ENCODE results near the gene ADGRB2. TPM values are rescaled to one million over a fixed set of nuclear protein-coding genes. Genes with fewer than 3 reads are reported as not detected.

Gene ADGRB2
- total RNA-seq, 2 donors from 2014 or later: 14.4 to 19.1 TPM

- peak overlapping the region; percentile 76 to 83 for H3K27ac ChIP-seq
- no peaks in the 10 kb centered on the region for H3K27me3 ChIP-seq
- peak overlapping the region; percentile 42 to 53 for H3K4me3 ChIP-seq
- TF ChIP-seq CTCF (IDR thresholded peaks at IDR 0.05): no peak
- peak; percentile 73 for DNase-seq (ENCODE audit: low spot score)
- H3K4me1 ChIP-seq: peaks cover 0 to 64% of the 10 kb centered on the region in 2 donors
- no peaks in the 10 kb centered on the region for H3K36me3 ChIP-seq
- H3K9me3 ChIP-seq: no peaks in the 10 kb centered on the region
Measured at GRCh38 chr1:31704271-31705079, 59.7 kb downstream of the ADGRB2 start.

GRCh38 chr1:31703431-31704270, 60.5 kb downstream of the ADGRB2 start, which contains the start of gene COL16A1:
TSS of gene COL16A1 (minus strand) at chr1:31704017. CDS start at chr1:31702193, 1,824 bp downstream.
- peaks cover 0 to 70% of the 10 kb centered on the region in 2 donors for H3K4me1 ChIP-seq
- peak within 1 kb of the TSS; percentile 76 to 83 for H3K27ac ChIP-seq

GRCh38 chr1:31702836-31703404, 61.2 kb downstream of the ADGRB2 start:
- peak overlapping the region in 1 of 2 donors; percentile 53 for H3K4me3 ChIP-seq
- peak overlapping the region; percentile 76 to 83 for H3K27ac ChIP-seq
- no peak for DNase-seq (ENCODE audit: low spot score)
- H3K9me3 ChIP-seq: no peaks in the 10 kb centered on the region
- H3K27me3 ChIP-seq: no peaks in the 10 kb centered on the region
- no peak for TF ChIP-seq CTCF (IDR thresholded peaks at IDR 0.05)
- H3K36me3 ChIP-seq: peaks cover 3% of the 10 kb centered on the region
- peaks cover 0 to 69% of the 10 kb centered on the region in 2 donors for H3K4me1 ChIP-seq

More at GRCh38 chr1:31703431-31704270, 60.5 kb downstream of the ADGRB2 start, which contains the start of gene COL16A1:
- no peak for TF ChIP-seq CTCF (IDR thresholded peaks at IDR 0.05)
- Histone ChIP-seq H3K4me3 (peak within 1 kb of the TSS; percentile 42 to 53), H3K9me3 (no peaks in the 10 kb centered on the region), H3K27me3 (no peaks in the 10 kb centered on the region), H3K36me3 (no peaks in the 10 kb centered on the region)
- DNase-seq (ENCODE audit: low spot score): peak; percentile 85

- no peaks in the 10 kb centered on the region for H3K27me3 ChIP-seq
- DNase-seq (ENCODE audit: low spot score): peak; percentile 99
- no peak for TF ChIP-seq CTCF (IDR thresholded peaks at IDR 0.05)
- peaks cover 8% of the 10 kb centered on the region for H3K36me3 ChIP-seq
- peaks cover 0 to 65% of the 10 kb centered on the region in 2 donors for H3K4me1 ChIP-seq
- H3K4me3 ChIP-seq: no peak overlapping the region
- H3K27ac ChIP-seq: peak overlapping the region; percentile 76 to 83
- no peaks in the 10 kb centered on the region for H3K9me3 ChIP-seq
Measured at GRCh38 chr1:31701091-31701736, 62.9 kb downstream of the ADGRB2 start.

DNA sequence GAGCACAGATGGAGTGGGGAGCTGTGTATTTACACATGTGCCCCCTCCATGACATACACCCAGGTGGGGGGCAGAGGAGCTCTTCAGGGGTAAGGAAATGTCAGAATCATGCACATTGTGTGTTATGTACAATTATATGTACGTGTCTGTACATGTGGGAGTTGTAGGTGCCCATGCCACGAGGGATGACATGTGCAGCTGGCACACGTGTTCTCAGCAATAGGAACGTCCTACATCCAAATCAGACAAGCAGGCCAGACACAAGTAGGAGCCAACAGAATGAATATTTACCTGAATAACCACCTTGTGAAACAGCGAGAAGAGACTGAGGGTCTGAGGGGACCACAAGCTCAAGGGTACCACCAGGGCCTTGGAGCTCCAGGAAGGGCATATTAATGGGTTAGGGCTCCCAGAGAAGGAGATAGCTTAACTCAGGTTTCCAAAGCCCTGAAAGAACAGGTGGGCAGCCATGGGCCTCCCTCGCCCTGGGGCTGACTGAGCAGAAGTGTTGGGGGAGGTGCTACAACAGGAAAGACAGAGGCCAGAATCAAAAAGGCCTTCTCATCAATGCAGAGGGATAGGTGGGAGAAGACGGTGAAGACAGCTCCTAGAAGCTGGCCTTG, 63.6 kb downstream of the ADGRB2 start:
- no peak overlapping the region for H3K4me3 ChIP-seq
- no peak for TF ChIP-seq CTCF (IDR thresholded peaks at IDR 0.05)

More for the DNA sequence above, 63.6 kb downstream of the ADGRB2 start:
- peak overlapping the region; percentile 76 to 83 for H3K27ac ChIP-seq
- no peaks in the 10 kb centered on the region for H3K27me3 ChIP-seq
- H3K36me3 ChIP-seq: peaks cover 8% of the 10 kb centered on the region
- no peak for DNase-seq (ENCODE audit: low spot score)
- no peaks in the 10 kb centered on the region for H3K9me3 ChIP-seq
- H3K4me1 ChIP-seq: peaks cover 0 to 69% of the 10 kb centered on the region in 2 donors
